ENCODE measurements around the gene GIPC3.

Gene GIPC3

GRCh38 chr19:3609779-3610719, 24.8 kb downstream of the GIPC3 start:
- TF ChIP-seq EGR1 (IDR thresholded peaks at IDR 0.05) (no peak), REST (IDR thresholded peaks at IDR 0.05; ENCODE audit: low read depth) (no peak), RAD21 (IDR thresholded peaks at IDR 0.05; ENCODE audit: low read depth) (no peak), EP300 (IDR thresholded peaks at IDR 0.05; ENCODE audit: borderline replicate concordance) (no peak), ZBTB7A (IDR thresholded peaks at IDR 0.05; ENCODE audit: low read depth) (no peak), MAX (IDR thresholded peaks at IDR 0.05) (no peak), TEAD4 (IDR thresholded peaks at IDR 0.05) (no peak), YY1 (IDR thresholded peaks at IDR 0.05; ENCODE audit: low read depth) (0 out of 2 replicates have a peak, but pooled peaks have one; percentile 26)

- TF ChIP-seq CREB1 (IDR thresholded peaks at IDR 0.05; ENCODE audit: low read depth) (no peak), RAD21 (IDR thresholded peaks at IDR 0.05; ENCODE audit: low read depth) (no peak), EGR1 (IDR thresholded peaks at IDR 0.05) (no peak), ZBTB7A (IDR thresholded peaks at IDR 0.05; ENCODE audit: low read depth) (0 out of 2 replicates have a peak, but pooled peaks have one; percentile 38)
Observed at GRCh38 chr19:3610745-3611717, 25.8 kb downstream of the GIPC3 start.

GRCh38 chr19:3611841-3612240, 26.6 kb downstream of the GIPC3 start:
- TF ChIP-seq NFIC (IDR thresholded peaks at IDR 0.05) (no peak), TCF12 (IDR thresholded peaks at IDR 0.05; ENCODE audit: low read depth) (no peak), CREB1 (IDR thresholded peaks at IDR 0.05; ENCODE audit: low read depth) (no peak), MAX (IDR thresholded peaks at IDR 0.05) (no peak), TEAD4 (IDR thresholded peaks at IDR 0.05) (no peak), CEBPB (IDR thresholded peaks at IDR 0.05) (no peak), EGR1 (IDR thresholded peaks at IDR 0.05) (no peak), YY1 (IDR thresholded peaks at IDR 0.05; ENCODE audit: low read depth) (no peak)

GRCh38 chr19:3612330-3612729, 27.1 kb downstream of the GIPC3 start:
- TF ChIP-seq RAD21 (IDR thresholded peaks at IDR 0.05; ENCODE audit: low read depth) (no peak), TCF12 (IDR thresholded peaks at IDR 0.05; ENCODE audit: low read depth) (no peak), EP300 (IDR thresholded peaks at IDR 0.05; ENCODE audit: borderline replicate concordance) (no peak), CREB1 (IDR thresholded peaks at IDR 0.05; ENCODE audit: low read depth) (no peak), TAF1 (IDR thresholded peaks at IDR 0.05; ENCODE audit: low read depth) (no peak), EGR1 (IDR thresholded peaks at IDR 0.05) (no peak), MAX (IDR thresholded peaks at IDR 0.05) (no peak), YY1 (IDR thresholded peaks at IDR 0.05; ENCODE audit: low read depth) (no peak)

- no peak for TF ChIP-seq CREB1 (IDR thresholded peaks at IDR 0.05; ENCODE audit: low read depth)
- no peak for TF ChIP-seq TAF1 (IDR thresholded peaks at IDR 0.05; ENCODE audit: low read depth)
- no peak for TF ChIP-seq FOXM1 (IDR thresholded peaks at IDR 0.05; ENCODE audit: borderline replicate concordance, low read depth)
- no peak for TF ChIP-seq NFIC (IDR thresholded peaks at IDR 0.05)
- no peak for TF ChIP-seq RAD21 (IDR thresholded peaks at IDR 0.05; ENCODE audit: low read depth)
- TF ChIP-seq EGR1 (IDR thresholded peaks at IDR 0.05), result no peak
- TF ChIP-seq REST (IDR thresholded peaks at IDR 0.05; ENCODE audit: low read depth), result no peak
- TF ChIP-seq CEBPB (IDR thresholded peaks at IDR 0.05), result no peak
- TF ChIP-seq EP300 (IDR thresholded peaks at IDR 0.05; ENCODE audit: borderline replicate concordance), result no peak
- TF ChIP-seq ZBTB7A (IDR thresholded peaks at IDR 0.05; ENCODE audit: low read depth), result no peak
- no peak for TF ChIP-seq TCF12 (IDR thresholded peaks at IDR 0.05; ENCODE audit: low read depth)
- TF ChIP-seq YY1 (IDR thresholded peaks at IDR 0.05; ENCODE audit: low read depth), result no peak
- no peak for TF ChIP-seq TEAD4 (IDR thresholded peaks at IDR 0.05)
- no peak for TF ChIP-seq MAX (IDR thresholded peaks at IDR 0.05)
- TF ChIP-seq USF1 (IDR thresholded peaks at IDR 0.05), result no peak
Observed at GRCh38 chr19:3612901-3613741, 27.8 kb downstream of the GIPC3 start.

All from Ishikawa (cell line).